Measurements from ENCODE around the gene SLC9A6. TPM values are rescaled to one million over a fixed set of nuclear protein-coding genes. Genes with fewer than 3 reads are reported as not detected.

SLC9A6 gene
- total RNA-seq: 29.2 and 38.4 TPM in 2 replicates

DNA sequence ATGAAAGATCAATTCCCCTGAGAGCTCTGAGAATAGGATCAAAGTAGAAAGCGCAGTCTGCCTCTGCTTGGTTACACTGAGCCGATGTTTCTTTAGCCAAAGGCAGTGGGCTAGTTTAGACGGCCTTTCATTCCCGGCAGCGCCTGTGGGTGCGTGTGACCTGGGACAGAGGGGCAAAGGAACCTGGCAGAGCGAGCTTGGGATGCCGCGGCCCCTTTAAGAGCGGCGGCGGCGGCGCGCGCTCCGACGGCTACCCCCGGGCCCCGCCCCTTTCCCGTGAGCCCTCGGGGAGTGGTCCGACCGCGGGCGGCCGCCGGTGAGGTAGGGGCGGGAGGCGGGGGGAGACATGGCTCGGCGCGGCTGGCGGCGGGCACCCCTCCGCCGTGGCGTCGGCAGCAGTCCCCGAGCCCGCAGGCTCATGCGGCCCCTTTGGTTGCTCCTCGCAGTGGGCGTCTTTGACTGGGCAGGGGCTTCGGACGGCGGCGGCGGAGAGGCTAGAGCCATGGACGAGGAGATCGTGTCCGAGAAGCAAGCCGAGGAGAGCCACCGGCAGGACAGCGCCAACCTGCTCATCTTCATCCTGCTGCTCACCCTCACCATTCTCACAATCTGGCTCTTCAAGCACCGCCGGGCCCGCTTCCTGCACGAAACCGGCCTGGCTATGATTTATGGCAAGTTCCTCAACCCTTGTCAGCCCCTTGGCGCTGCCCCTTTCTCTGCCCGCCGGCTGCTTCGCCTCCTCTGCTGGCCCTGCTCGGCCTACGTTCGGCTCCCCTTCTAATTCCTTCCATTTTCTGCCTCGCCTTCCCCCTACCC is at the start of gene SLC9A6:
TSS of gene SLC9A6 (plus strand) at position 279 of the 816 bp plus-strand sequence. CDS start at position 503, 224 bp downstream.

DNA sequence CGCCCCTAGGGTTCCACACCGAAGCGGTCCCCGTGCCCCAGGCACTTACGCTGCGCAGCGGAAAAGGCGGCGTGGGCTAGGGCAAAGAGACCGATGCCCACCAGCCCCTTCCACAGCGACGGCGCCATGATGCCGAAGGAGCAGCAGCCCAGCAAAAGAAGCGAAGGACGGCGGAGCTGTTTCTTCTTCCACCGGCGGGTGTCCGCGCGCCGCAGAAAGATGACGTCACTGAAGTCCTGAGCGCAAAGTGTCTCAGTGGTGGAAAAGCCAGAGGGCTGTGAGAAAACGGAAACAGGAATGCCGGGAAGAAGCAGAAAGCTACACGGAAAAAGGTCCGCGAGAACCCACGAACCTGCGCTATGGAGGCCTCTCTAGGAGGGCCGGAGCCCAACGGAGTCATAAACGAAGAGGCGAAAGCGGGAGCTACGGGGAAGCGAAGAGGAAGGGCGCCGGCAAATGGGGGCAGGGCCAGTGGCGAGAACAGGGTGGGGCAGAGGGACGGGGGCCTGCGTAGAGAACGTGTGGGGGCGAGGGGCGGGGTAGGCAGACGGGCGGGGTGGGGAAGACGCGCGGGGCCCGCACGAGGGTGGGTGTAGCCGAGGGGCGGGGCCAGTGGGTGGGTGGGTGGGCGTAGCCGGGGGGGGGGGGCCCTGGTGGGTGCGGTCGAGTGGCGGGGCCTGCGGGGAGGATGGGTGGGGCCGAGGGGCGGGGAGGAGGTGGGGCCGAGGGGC is 11.5 kb upstream of the SLC9A6 start, which contains the start of gene MMGT1:
TSS of gene MMGT1 (minus strand) at position 441 of the 731 bp plus-strand sequence. CDS start at position 128, 313 bp downstream.

Other genes with a start within 250 kb of the SLC9A6 start
- gene CT45A3, start 217.2 kb upstream of the SLC9A6 start, total RNA-seq: not detected in 2 replicates
- gene CT45A5, start 199.9 kb upstream of the SLC9A6 start, total RNA-seq: not detected in 2 replicates
- not detected in 2 replicates for gene CT45A6, start 182.6 kb upstream of the SLC9A6 start, total RNA-seq
- gene CT45A2, start 165.4 kb upstream of the SLC9A6 start, total RNA-seq: not detected in 2 replicates
- gene CT45A7, start 148.2 kb upstream of the SLC9A6 start, total RNA-seq: not detected in 2 replicates
- not detected in 2 replicates for gene CT45A8, start 130.9 kb upstream of the SLC9A6 start, total RNA-seq
- not detected in 2 replicates for gene CT45A9, start 113.6 kb upstream of the SLC9A6 start, total RNA-seq
- gene CT45A10, start 92.0 kb upstream of the SLC9A6 start, total RNA-seq: not detected in 2 replicates
- not detected in 2 replicates for gene SAGE1, start 91.7 kb upstream of the SLC9A6 start, total RNA-seq
- 9.1 and 9.3 TPM in 2 replicates for gene MMGT1, start 11.4 kb upstream of the SLC9A6 start, total RNA-seq
- 44.3 and 106 TPM in 2 replicates for gene FHL1, start 162.1 kb downstream of the SLC9A6 start, total RNA-seq

Data from uterine smooth muscle cell (primary cell).